ENCODE measurements around the gene CPA4.
A peak's percentile ranks its signal among the peaks of the same experiment; 100 is the strongest.
"Not testable (repeated sequence)": the region's sequence is repeated elsewhere in the genome, so short reads cannot be mapped to it uniquely, and the experiment has no call there.

Gene CPA4

GRCh38 chr7:130303551-130303950 lies 10.6 kb downstream of the CPA4 start:
- no peak for DNase-seq

- DNase-seq, result no peak
Measured at GRCh38 chr7:130303982-130304381, 11.0 kb downstream of the CPA4 start.

DNA sequence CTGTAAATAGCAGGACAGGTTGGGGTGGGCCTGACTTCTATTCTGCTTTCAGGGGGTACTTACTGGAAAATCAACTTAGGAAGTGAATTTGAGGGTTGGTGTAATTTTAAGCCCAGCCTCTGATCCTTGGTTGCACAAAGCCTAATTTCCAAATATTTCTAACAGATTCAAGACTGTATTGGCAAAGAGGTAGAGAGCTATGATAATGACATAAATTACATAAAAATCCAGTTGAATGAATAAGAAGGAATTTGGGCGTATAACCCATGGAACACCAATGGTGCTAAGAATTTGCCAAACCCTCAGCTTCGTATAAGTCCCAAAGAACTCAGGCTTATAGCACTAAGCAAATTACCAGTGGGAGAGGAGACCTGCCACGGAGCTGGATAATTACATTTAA lies 11.9 kb downstream of the CPA4 start:
- no peak for DNase-seq

DNA sequence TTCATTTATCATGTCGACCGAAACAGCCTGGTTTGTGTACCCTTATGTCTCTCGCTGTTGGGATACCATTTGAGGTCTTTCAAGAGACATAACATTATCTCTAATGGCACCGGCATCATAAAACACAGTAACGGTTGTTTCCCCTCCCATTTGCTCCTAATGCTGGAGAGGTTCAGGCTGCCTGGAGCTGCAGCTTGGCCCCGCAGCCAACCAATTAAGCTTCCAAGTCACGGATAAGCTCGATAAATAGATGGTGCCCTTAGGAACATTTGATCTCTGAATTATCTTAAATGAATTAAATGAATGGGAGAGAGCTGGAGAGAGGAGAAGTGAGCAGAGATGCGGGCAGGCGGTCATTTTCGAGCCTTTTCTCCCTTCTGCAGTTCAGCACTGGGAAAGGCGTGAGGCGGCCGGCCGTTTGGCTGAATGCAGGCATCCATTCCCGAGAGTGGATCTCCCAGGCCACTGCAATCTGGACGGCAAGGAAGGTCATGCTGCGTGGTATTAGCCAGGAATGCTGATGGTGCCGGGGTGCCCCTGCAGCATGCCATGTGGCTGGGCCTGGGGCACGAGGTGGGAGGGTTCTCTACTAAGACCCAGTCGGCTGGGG lies 12.6 kb downstream of the CPA4 start:
- DNase-seq, result no peak

DNA sequence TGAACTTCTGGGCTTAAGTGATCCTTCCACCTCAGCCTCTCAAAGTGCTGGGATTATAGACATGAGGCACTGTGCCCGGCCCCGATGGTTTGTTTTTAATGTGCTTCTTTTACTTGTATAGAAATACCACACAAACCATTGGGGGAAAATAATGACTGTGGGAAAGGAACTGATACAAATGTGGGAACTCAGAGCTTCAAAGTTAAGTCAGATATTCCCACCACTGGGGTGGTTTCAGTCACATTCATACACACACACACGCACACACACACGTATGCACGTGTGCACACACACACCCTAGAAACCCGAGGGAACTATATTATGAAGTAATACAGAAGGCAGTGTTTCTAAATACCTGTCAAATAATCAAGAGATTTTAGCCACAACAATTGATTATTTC lies 17.0 kb downstream of the CPA4 start:
- no peak for DNase-seq

- no peak for DNase-seq
Measured at GRCh38 chr7:130314305-130314704, 21.3 kb downstream of the CPA4 start.

DNA sequence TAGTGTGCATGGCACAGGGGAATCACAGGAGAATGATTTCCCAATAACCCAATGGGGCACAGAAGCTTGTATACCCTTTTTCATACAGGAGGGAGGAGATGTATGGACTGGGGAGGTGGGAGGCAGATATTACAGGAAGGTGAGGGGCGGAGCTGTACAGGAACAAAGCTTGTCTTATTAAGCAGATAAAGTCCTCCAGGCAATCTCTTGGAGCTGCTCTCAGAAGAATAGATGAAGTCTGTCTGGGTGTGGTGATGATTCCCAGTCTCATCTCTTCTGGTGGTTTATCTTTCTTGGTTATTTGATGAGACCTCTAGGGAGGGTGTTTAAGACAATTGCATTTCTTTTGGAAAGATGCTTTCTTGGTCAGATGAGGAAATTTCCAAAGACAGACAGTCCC lies 26.6 kb downstream of the CPA4 start:
- no peak for DNase-seq

DNA sequence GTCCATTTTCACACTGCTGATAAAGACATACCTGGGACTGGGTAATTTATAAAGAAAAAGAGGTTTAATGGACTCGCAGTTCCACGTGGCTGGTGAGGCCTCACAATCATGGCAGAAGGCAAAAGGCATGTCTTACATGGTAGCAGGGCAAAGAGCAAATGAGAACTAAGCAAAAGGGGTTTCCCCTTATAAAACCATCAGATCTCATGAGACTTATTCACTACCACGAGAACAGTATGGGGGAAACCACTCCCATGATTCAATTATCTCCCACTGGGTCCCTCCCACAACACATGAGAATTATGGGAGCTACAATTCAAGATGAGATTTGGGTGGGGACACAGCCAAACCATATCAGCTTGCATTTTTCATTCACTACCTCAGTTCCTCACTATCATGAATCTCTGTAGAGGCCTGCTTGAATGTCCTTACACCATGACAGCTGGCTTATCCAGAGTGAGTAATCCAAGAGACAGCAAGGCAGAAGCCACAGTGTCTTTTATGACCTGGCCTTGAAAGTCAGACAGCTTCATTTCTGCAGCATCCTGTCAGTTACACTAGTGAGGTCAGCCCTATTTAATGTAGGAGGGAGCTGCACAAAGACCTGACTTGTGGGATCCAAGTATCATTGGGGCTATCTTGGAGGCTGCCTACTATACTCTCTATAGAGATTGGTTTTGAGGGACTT lies 28.7 kb downstream of the CPA4 start:
- DNase-seq, result not testable (repeated sequence)

- no peak for DNase-seq
Measured at GRCh38 chr7:130322615-130323014, 29.7 kb downstream of the CPA4 start.

- no peak for DNase-seq
Measured at GRCh38 chr7:130324306-130324943, 31.5 kb downstream of the CPA4 start.

DNA sequence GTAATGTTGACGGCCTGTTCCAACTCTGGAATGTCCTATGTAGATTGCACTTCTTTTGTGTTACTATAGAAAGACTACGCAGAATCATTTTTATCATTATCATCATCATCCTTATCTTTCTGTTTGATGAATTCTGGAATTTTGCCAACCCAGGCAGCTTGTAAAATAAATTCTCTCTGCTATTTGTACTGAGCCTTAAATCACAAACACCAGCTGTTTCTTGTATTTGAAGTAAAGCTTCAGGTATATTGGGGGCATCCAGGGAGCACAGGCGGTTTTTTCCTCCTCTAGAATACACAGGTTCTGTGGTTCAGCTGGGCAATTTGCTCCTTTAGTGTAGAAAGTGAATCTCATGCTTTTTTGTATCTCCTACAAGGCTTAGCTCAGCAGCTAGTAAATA lies 36.7 kb downstream of the CPA4 start:
- peak; percentile 36 for DNase-seq

GRCh38 chr7:130332259-130333053 lies 39.5 kb downstream of the CPA4 start:
- no peak for DNase-seq

GRCh38 chr7:130333832-130334231 lies 40.9 kb downstream of the CPA4 start:
- DNase-seq, result no peak

DNA sequence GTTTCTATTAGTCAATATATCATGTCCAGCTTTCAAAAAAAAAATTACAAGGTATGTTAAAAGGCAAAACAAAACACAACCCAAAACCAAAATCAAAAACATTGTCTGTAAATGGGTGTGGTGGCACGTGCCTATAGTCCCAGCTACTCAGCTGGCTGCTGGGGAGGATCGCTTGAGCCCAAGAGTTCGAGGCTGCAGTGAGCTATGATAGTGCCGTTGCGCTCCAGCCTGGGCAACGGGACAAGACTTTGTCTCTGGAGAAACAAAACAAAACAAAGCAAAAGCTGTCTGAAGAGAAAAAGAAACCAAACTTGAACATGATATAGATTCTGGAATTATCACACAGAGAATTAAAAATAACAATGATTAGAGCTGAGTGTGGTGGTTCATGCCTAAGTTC lies 41.3 kb downstream of the CPA4 start:
- DNase-seq, result no peak

DNA sequence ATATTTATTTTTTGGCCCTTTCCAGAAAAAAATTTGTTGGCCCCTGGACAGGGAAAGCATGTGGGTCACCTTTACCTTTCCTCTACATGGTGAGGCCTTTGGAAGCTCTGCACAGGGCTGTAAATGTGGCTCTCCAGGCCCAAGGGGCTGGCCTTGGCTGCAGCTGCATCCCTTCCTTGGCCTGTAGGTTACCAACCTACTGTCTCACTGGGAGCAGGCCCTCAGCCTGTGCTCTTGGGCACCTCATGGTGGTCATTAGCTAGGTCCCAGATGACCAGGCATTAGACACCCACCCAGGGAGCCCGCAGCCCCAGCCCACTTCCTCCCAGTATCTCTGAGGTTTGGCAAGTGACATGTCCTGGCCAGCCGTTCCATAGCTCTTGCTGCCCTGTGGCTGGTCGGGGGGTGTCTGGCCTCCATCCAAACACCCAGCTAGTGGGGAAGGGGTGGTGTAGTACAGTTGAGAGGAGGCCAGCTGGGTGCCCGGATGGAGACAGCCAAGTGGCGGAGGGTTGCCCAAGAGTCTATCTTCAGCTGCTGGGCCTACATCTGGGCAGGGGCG lies 44.5 kb downstream of the CPA4 start:
- DNase-seq, result no peak

GRCh38 chr7:130338233-130338632 lies 45.3 kb downstream of the CPA4 start:
- DNase-seq, result no peak

DNA sequence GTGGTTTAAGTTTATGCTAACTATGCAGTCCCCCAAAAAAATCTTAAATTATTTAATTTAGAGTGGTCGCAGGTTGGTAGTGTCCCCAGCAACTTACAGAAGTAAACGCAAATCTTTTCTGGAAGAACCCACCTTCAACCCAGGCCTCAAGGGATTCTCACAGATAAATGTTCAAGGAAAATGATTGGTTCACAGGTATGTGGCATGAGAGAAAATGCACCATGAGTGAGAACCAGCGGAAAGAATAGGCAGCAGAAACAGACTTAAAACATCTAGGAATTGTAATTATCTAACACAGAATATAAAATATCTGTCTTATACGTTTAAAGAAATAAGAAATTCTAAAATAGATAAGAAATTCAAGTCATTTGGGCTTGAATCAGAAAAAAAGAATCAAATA lies 48.9 kb downstream of the CPA4 start:
- DNase-seq, result no peak

- no peak for DNase-seq
Measured at GRCh38 chr7:130342701-130343380, 49.9 kb downstream of the CPA4 start.

DNA sequence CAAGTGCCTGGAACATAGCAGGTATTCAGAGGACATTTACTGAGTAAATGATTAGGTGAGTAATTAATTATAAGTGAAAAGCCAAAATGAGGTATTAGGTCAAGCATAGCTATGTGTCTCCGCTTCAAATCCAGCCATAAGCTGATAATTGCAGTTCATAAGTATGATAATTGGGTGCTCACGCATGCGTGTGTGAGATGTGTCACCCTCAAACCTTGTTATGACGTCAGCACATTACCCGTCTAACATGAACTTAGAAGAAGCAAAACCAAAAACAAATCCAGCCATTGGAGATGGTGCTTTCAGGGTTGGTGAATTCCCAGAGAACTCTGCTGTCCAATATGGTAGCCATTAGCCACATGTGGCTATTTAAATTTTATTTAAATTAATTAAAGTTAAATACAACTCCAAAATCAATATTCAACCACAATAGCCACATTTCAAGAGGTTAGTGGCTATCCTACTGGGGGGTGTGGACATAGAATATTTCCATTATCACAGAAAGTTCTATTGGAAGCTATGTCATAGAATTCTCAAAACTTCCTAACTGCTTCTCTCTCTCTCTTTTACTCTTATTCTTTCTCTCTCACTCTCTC lies 51.4 kb downstream of the CPA4 start, which contains the start of gene CPA5:
Gene CPA5 (plus strand): TSS at position 546 of the 596 bp plus-strand sequence. CDS start 1,670 bp downstream, outside the sequence.
- DNase-seq, result no peak

GRCh38 chr7:130345136-130345535 lies 52.2 kb downstream of the CPA4 start:
- DNase-seq, result peak; percentile 62

- no peak for DNase-seq
Measured at GRCh38 chr7:130345725-130346124, 52.8 kb downstream of the CPA4 start.

Measured in DMS79 (cell line).